GM23338 (cell line): Measurements from ENCODE around the gene METRNL. TPM values are rescaled to one million over a fixed set of nuclear protein-coding genes. Genes with fewer than 3 reads are reported as not detected.

Source experiments
- ATAC-seq: fragments of 200-7000 bp; cut with Tn5 transposase; 3 replicates; pipeline ENCODE4 v1.9.1; 2020
- DNase-seq: peaks from one replicate; pipeline ENCODE4 v3.0.0-alpha.2; 2015; ENCODE audit warnings: low spot score
- H2AFZ ChIP-seq: fragments of 200-600 bp; sonication (generic); 2 replicates; pipeline ENCODE4 v1.8.0; 2016; ENCODE audit warnings: antibody characterized with exemption, mild to moderate bottlenecking, moderate library complexity
- H3F3A ChIP-seq: fragments of 200-600 bp; sonication (generic); replicated peaks from 2 replicates; pipeline ENCODE4 v1.8.0; 2017; ENCODE audit warnings: antibody characterized with exemption, mixed run types, low read depth
- H3K27ac ChIP-seq: fragments of 200-600 bp; sonication (generic); 2 replicates; pipeline ENCODE4 v1.6.1; 2016; ENCODE audit warnings: low read depth
- H3K27me3 ChIP-seq: fragments of 200-600 bp; sonication (generic); 2 replicates; pipeline ENCODE4 v1.8.0; 2016; ENCODE audit warnings: mild to moderate bottlenecking, mixed run types, moderate library complexity; ENCODE audit not compliant: insufficient read depth
- H3K36me3 ChIP-seq: fragments of 200-600 bp; sonication (generic); 2 replicates; pipeline ENCODE4 v1.8.0; 2016; ENCODE audit warnings: mild to moderate bottlenecking; ENCODE audit not compliant: insufficient read depth
- H3K4me1 ChIP-seq: fragments of 200-600 bp; sonication (generic); 2 replicates; pipeline ENCODE4 v1.8.0; 2016; ENCODE audit warnings: mild to moderate bottlenecking, moderate library complexity; ENCODE audit not compliant: insufficient read depth
- H3K4me2 ChIP-seq: fragments of 200-600 bp; sonication (generic); 2 replicates; pipeline ENCODE4 v1.7.1; 2017; ENCODE audit warnings: mixed run types
- H3K4me3 ChIP-seq: fragments of 200-600 bp; sonication (generic); 2 replicates; pipeline ENCODE4 v1.6.1; 2016; ENCODE audit warnings: mixed run types
- H3K79me2 ChIP-seq: fragments of 200-600 bp; sonication (generic); replicated peaks from 2 replicates; pipeline ENCODE4 v1.8.0; 2017; ENCODE audit warnings: mild to moderate bottlenecking; ENCODE audit not compliant: insufficient read depth
- H3K9me2 ChIP-seq: fragments of 200-600 bp; sonication (generic); 2 replicates; pipeline ENCODE4 v1.8.0; 2017; ENCODE audit not compliant: insufficient read depth
- H4K20me1 ChIP-seq: fragments of 200-600 bp; sonication (generic); replicated peaks from 2 replicates; pipeline ENCODE4 v1.8.0; 2017; ENCODE audit warnings: mild to moderate bottlenecking; ENCODE audit not compliant: insufficient read depth
- H3K27ac Mint-ChIP-seq: 2 replicates; pipeline ENCODE4 v1.8.0; 2020; ENCODE audit warnings: inconsistent platforms, mild to moderate bottlenecking, moderate library complexity, mixed read lengths
- H3K27me3 Mint-ChIP-seq: 3 replicates; pipeline ENCODE4 v1.8.0; 2022; ENCODE audit warnings: low read depth, mild to moderate bottlenecking, moderate library complexity, mixed read lengths, inconsistent platforms; ENCODE audit not compliant: insufficient read depth, poor library complexity
- H3K36me3 Mint-ChIP-seq: 3 replicates; pipeline ENCODE4 v1.8.0; 2021; ENCODE audit warnings: low read depth, mild to moderate bottlenecking, inconsistent platforms, moderate library complexity, mixed read lengths
- H3K4me1 Mint-ChIP-seq: 3 replicates; pipeline ENCODE4 v1.8.0; 2020; ENCODE audit warnings: mild to moderate bottlenecking, inconsistent platforms, mixed read lengths
- H3K4me3 Mint-ChIP-seq: 3 replicates; pipeline ENCODE4 v1.8.0; 2021; ENCODE audit warnings: moderate library complexity, mild to moderate bottlenecking, inconsistent platforms, mixed read lengths
- H3K9me3 Mint-ChIP-seq: 3 replicates; pipeline ENCODE4 v1.8.0; 2020; ENCODE audit warnings: moderate library complexity, mild to moderate bottlenecking, inconsistent platforms, mixed read lengths
- CREB1 ChIP-seq: fragments of 250-450 bp; sonication (Bioruptor Pico); IDR thresholded peaks from 2 replicates; pipeline ENCODE4 v1.5.0; 2020; ENCODE audit warnings: low read depth, mild to moderate bottlenecking, moderate library complexity
- CTCF ChIP-seq, 2 experiments: fragments of 200-600 bp in 1 of 2; sonication (generic) in 1 of 2; conservative IDR thresholded peaks; 2 replicates each; pipeline versions ENCODE4 v1.5.1 to v1.6.1; 2016 to 2017; ENCODE audit warnings: antibody characterized with exemption in 2 of 2, low read depth in 2 of 2, mild to moderate bottlenecking in 2 of 2, moderate library complexity in 1 of 2
- EZH2 ChIP-seq: fragments of 200-600 bp; sonication (generic); IDR thresholded peaks from one replicate; pipeline ENCODE4 v1.8.0; 2017; ENCODE audit warnings: antibody characterized with exemption, mild to moderate bottlenecking, low read depth; ENCODE audit not compliant: unreplicated experiment
- EZH2phosphoT487 ChIP-seq: fragments of 200-600 bp; sonication (generic); IDR thresholded peaks from one replicate; pipeline ENCODE4 v1.8.1; 2018; ENCODE audit warnings: antibody characterized with exemption; ENCODE audit not compliant: unreplicated experiment
- JUNB ChIP-seq: IDR thresholded peaks from one replicate; pipeline ENCODE4 v1.6.1; 2016; ENCODE audit warnings: antibody characterized with exemption; ENCODE audit not compliant: unreplicated experiment
- NANOG ChIP-seq: IDR thresholded peaks from 2 replicates; pipeline ENCODE4 v1.6.1; 2016; ENCODE audit warnings: antibody characterized with exemption, borderline replicate concordance
- POLR2AphosphoS5 ChIP-seq: IDR thresholded peaks from 2 replicates; pipeline ENCODE4 v1.6.1; 2016; ENCODE audit warnings: antibody characterized with exemption, low read depth
- STAT1 ChIP-seq: IDR thresholded peaks from one replicate; pipeline ENCODE4 v1.6.1; 2016; ENCODE audit warnings: antibody characterized with exemption; ENCODE audit not compliant: unreplicated experiment
- ZNF114 ChIP-seq: fragments of 250-450 bp; sonication (Bioruptor Pico); IDR thresholded peaks from 2 replicates; pipeline ENCODE4 v1.5.0; 2020; ENCODE audit warnings: mild to moderate bottlenecking, moderate library complexity
- ZNF331 ChIP-seq: fragments of 250-450 bp; sonication (Bioruptor Pico); IDR thresholded peaks from 2 replicates; pipeline ENCODE4 v1.5.0; 2020; ENCODE audit warnings: low read depth, mild to moderate bottlenecking, moderate library complexity
- ZNF462 ChIP-seq: fragments of 250-450 bp; sonication (Bioruptor Pico); IDR thresholded peaks from 2 replicates; pipeline ENCODE4 v1.5.0; 2020; ENCODE audit warnings: mild to moderate bottlenecking, moderate library complexity
- polyA plus RNA-seq: library from polyadenylated mRNA; unstranded; fragments of >200 nt; fragmentation: Nextera tagmentation; extraction: Ambion mirVana; gene quantifications from 2 replicates; pipeline ENCODE4 v1.2.1, GENCODE V29; 2016
- total RNA-seq: library from RNA; depleted of rRNA; stranded (reverse); fragments of >200 nt; shearing (Covaris generic); gene quantifications from 2 replicates; pipeline ENCODE4 v1.2.3, GENCODE V29; 2014
- TF ChIP-seq, protein P1 (sequence below): IDR thresholded peaks from 2 replicates; pipeline ENCODE4 v1.6.1; 2016; ENCODE audit warnings: antibody characterized with exemption
- TF ChIP-seq, protein P2 (sequence below): IDR thresholded peaks from one replicate; pipeline ENCODE4 v1.6.1; 2018; ENCODE audit warnings: antibody characterized with exemption; ENCODE audit not compliant: unreplicated experiment

The METRNL gene
- total and polyA plus RNA-seq, 2 experiments from 2014 or later: 12.2 to 20.2 TPM

DNA sequence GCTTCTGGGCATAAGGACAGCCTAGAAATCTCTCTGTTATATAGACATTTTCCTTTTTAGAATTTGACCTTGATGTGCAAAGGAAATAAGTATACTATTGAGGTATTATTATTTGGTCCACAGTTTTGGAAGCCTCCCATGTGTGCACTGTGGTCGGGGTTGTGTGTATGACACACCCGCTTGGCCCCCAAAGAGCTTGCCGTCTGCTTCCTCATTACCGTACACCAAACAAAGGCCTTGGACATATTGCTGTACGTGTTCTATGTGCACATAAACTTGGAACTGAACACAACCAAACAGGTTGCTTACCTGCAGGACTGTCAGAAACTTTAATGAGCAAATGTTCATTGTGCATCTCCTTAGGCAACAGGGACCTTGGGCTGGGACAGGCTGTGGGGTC lies 38.2 kb downstream of the METRNL start:
- no peaks in the 10 kb centered on the region; the same call in 1 of the 2 replicates for H3K27me3 ChIP-seq
- ATAC-seq (no peak), DNase-seq (no peak)
- H3K27ac ChIP-seq: no peak overlapping the region
- H3K9me3 Mint-ChIP-seq: peaks cover 3% of the 10 kb centered on the region; the same call in 2 of the 3 replicates
- H4K20me1 ChIP-seq: no peaks in the 10 kb centered on the region
- no peak overlapping the region for H3K27ac Mint-ChIP-seq
- H3K36me3 Mint-ChIP-seq: peaks cover 3% of the 10 kb centered on the region; the same call in 2 of the 3 replicates
- H3K4me3 Mint-ChIP-seq: no peak overlapping the region
- no peaks in the 10 kb centered on the region for H3K79me2 ChIP-seq
- H3K27me3 Mint-ChIP-seq: peaks cover 29% of the 10 kb centered on the region
- no peaks in the 10 kb centered on the region for H3K36me3 ChIP-seq
- H3K4me2 ChIP-seq: no peak overlapping the region
- TF ChIP-seq CTCF (conservative IDR thresholded peaks at IDR 0.05; ENCODE audit: low read depth in 2 of 2): no peak
- TF ChIP-seq EZH2phosphoT487: no peak
- no peak for TF ChIP-seq POLR2AphosphoS5
- no peak for TF ChIP-seq JUNB
- TF ChIP-seq ZNF462 (CRISPR knock-in tag): no peak
- TF ChIP-seq ZNF114: no peak
- no peak for TF ChIP-seq NANOG
- no peak for TF ChIP-seq EZH2
- TF ChIP-seq STAT1: no peak
- no peak for TF ChIP-seq CREB1 (CRISPR knock-in tag)
- no peak for TF ChIP-seq ZNF331 (CRISPR knock-in tag)
- TF ChIP-seq, protein P1, sequence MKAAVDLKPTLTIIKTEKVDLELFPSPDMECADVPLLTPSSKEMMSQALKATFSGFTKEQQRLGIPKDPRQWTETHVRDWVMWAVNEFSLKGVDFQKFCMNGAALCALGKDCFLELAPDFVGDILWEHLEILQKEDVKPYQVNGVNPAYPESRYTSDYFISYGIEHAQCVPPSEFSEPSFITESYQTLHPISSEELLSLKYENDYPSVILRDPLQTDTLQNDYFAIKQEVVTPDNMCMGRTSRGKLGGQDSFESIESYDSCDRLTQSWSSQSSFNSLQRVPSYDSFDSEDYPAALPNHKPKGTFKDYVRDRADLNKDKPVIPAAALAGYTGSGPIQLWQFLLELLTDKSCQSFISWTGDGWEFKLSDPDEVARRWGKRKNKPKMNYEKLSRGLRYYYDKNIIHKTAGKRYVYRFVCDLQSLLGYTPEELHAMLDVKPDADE: no peak
- TF ChIP-seq, protein P2, sequence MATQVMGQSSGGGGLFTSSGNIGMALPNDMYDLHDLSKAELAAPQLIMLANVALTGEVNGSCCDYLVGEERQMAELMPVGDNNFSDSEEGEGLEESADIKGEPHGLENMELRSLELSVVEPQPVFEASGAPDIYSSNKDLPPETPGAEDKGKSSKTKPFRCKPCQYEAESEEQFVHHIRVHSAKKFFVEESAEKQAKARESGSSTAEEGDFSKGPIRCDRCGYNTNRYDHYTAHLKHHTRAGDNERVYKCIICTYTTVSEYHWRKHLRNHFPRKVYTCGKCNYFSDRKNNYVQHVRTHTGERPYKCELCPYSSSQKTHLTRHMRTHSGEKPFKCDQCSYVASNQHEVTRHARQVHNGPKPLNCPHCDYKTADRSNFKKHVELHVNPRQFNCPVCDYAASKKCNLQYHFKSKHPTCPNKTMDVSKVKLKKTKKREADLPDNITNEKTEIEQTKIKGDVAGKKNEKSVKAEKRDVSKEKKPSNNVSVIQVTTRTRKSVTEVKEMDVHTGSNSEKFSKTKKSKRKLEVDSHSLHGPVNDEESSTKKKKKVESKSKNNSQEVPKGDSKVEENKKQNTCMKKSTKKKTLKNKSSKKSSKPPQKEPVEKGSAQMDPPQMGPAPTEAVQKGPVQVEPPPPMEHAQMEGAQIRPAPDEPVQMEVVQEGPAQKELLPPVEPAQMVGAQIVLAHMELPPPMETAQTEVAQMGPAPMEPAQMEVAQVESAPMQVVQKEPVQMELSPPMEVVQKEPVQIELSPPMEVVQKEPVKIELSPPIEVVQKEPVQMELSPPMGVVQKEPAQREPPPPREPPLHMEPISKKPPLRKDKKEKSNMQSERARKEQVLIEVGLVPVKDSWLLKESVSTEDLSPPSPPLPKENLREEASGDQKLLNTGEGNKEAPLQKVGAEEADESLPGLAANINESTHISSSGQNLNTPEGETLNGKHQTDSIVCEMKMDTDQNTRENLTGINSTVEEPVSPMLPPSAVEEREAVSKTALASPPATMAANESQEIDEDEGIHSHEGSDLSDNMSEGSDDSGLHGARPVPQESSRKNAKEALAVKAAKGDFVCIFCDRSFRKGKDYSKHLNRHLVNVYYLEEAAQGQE: no peak
- H2AFZ ChIP-seq: no peak overlapping the region
- H3K4me1 Mint-ChIP-seq: peaks cover 26% of the 10 kb centered on the region
- no peaks in the 10 kb centered on the region for H3K9me2 ChIP-seq
- no peaks in the 10 kb centered on the region; the same call in 1 of the 2 replicates for H3F3A ChIP-seq
- no peak overlapping the region for H3K4me3 ChIP-seq
- H3K4me1 ChIP-seq: peaks cover 6% of the 10 kb centered on the region; the same call in 1 of the 2 replicates
